ENCODE results near the gene OR5H1. TPM values are rescaled to one million over a fixed set of nuclear protein-coding genes. Genes with fewer than 3 reads are reported as not detected.

Gene OR5H1
- total RNA-seq, result not detected in 2 replicates
- not detected in 2 replicates for polyA plus RNA-seq

DNA sequence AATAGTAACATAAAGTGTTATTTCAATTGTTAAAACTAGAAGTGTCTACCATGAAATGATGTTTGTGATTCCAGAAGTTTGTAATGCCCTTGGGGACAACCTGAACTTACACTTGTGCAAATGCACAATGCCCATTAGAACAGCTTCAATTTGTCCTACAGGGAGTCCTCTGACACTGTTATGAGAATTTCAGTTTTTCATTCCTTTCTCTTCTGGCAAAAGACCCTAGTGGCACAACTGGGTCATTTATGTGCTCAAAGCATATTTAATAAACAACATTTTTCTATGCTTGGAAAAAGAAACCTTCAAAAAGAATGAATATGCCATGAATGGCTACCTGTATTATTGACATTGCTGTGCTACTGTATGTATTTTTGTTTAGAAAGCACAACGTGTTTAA, at the start of gene OR5H1:
TSS of gene OR5H1 (plus strand) at position 301 of the 400 bp plus-strand sequence. CDS start 1,977 bp downstream, outside the sequence.
- TF ChIP-seq, protein P1, sequence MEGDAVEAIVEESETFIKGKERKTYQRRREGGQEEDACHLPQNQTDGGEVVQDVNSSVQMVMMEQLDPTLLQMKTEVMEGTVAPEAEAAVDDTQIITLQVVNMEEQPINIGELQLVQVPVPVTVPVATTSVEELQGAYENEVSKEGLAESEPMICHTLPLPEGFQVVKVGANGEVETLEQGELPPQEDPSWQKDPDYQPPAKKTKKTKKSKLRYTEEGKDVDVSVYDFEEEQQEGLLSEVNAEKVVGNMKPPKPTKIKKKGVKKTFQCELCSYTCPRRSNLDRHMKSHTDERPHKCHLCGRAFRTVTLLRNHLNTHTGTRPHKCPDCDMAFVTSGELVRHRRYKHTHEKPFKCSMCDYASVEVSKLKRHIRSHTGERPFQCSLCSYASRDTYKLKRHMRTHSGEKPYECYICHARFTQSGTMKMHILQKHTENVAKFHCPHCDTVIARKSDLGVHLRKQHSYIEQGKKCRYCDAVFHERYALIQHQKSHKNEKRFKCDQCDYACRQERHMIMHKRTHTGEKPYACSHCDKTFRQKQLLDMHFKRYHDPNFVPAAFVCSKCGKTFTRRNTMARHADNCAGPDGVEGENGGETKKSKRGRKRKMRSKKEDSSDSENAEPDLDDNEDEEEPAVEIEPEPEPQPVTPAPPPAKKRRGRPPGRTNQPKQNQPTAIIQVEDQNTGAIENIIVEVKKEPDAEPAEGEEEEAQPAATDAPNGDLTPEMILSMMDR (IDR thresholded peaks at IDR 0.05; ENCODE audit: low read depth, low read length), result no peak
- Histone ChIP-seq H3K9me3 (ENCODE audit: low read depth) (no peaks in the 10 kb centered on the region), H3K4me1 (ENCODE audit: low read depth) (no peaks in the 10 kb centered on the region)

DNA sequence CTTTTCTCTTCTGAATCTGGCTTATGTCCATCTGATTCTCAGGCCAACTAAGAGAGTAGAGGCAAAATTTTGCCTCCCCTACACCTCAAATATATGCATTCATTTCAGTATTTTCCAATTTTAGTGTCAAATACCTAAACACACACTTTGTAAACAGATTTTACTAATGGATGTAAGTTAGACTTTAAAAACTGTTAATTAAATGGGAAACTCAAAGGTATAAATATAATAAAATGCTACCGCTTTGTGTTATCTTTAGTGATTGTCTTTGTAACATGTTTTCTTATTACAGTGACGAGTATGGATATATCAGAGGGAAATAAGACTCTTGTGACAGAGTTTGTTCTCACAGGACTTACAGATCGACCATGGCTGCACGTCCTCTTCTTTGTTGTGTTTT, 43.6 kb upstream of the OR5H1 start, which contains the start of gene OR5AC2:
TSS of gene OR5AC2 (plus strand) at position 301 of the 400 bp plus-strand sequence. CDS start at position 301, 0 bp downstream.
- Histone ChIP-seq H3K36me3 (no peaks in the 10 kb centered on the region), H3K9me3 (ENCODE audit: low read depth) (no peaks in the 10 kb centered on the region), H3K4me3 (no peak within 1 kb of the TSS), H3K4me1 (ENCODE audit: low read depth) (no peaks in the 10 kb centered on the region), H3K27ac (no peak within 1 kb of the TSS), H3K27me3 (no peaks in the 10 kb centered on the region)
- no peak for DNase-seq (ENCODE audit: low read depth in 1 of 2, low spot score in 1 of 2)
- TF ChIP-seq, protein P1 (IDR thresholded peaks at IDR 0.05; ENCODE audit: low read depth, low read length), result no peak

More for the DNA sequence above, at the start of gene OR5H1:
- no peak for DNase-seq (ENCODE audit: low read depth in 1 of 2, low spot score in 1 of 2)
- no peaks in the 10 kb centered on the region for H3K27me3 ChIP-seq
- H3K27ac ChIP-seq, result no peak within 1 kb of the TSS
- no peaks in the 10 kb centered on the region for H3K36me3 ChIP-seq
- H3K4me3 ChIP-seq, result no peak within 1 kb of the TSS

DNA sequence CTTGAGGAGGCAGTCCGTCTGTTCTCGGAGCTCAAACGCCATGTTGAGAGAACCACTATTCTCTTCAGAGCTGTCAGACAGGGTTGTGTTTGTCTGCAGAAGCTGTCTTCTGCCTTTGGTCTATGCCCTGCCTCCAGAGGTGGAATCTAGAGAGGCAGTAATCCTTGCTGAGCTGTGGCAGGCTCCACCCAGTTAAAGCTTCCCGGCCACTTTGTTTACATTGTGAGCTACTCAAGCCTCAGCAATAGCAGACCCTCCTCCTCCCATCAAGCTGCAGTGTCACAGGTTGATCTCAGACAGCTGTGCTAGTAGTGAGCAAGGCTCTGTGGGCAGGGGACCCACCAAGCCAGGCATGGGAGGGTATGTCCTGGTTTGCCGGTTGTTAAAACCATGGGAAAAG, 34.6 kb upstream of the OR5H1 start:
- Histone ChIP-seq H3K27me3 (no peaks in the 10 kb centered on the region), H3K4me1 (ENCODE audit: low read depth) (no peaks in the 10 kb centered on the region), H3K4me3 (no peak overlapping the region), H3K27ac (no peak overlapping the region), H3K36me3 (no peaks in the 10 kb centered on the region), H3K9me3 (ENCODE audit: low read depth) (no peaks in the 10 kb centered on the region)
- TF ChIP-seq, protein P1 (IDR thresholded peaks at IDR 0.05; ENCODE audit: low read depth, low read length), result no peak
- no peak for DNase-seq (ENCODE audit: low read depth in 1 of 2, low spot score in 1 of 2)

DNA sequence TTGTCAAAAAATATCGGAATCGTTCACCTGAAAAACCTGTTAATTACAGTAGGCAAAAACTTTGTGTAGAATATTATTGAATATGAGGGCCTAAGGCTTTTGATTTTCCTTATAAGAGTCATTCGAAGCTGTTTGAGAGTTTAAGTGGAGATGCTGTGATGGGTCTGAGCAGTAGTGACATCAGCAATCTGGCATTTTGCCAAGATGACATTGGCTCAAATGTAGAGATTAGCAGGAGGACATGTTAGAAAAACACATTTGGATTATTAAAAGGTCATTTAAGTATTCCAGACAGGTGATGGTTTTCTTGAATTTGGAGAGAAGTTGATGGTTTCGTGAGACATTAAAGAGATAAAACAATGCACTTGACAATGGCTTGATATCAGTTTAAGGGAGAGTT, 30.7 kb upstream of the OR5H1 start:
- H3K27me3 ChIP-seq, result no peaks in the 10 kb centered on the region
- no peaks in the 10 kb centered on the region for H3K4me1 ChIP-seq (ENCODE audit: low read depth)
- no peak overlapping the region for H3K27ac ChIP-seq
- DNase-seq (ENCODE audit: low read depth in 1 of 2, low spot score in 1 of 2), result no peak
- TF ChIP-seq, protein P1 (IDR thresholded peaks at IDR 0.05; ENCODE audit: low read depth, low read length), result no peak
- no peaks in the 10 kb centered on the region for H3K36me3 ChIP-seq
- H3K9me3 ChIP-seq (ENCODE audit: low read depth), result no peaks in the 10 kb centered on the region
- H3K4me3 ChIP-seq, result no peak overlapping the region

DNA sequence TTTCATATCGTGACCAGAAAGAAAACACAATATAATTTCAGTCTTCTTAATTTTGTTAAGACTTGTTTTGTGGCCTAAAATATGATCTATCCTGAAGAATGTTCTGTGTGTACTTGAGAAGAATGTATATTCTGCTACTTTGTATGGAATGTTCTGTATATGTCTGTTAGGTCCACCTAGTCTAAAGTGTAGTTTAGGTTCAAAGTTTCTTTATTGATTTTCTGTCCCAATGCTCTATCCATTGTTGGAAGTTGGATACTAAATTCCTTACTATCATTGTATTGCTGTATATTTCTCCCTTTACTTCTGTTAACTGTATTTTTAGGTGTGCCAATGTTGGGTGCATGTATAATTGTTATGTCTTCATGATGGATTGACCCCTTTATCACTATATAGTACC, 22.4 kb upstream of the OR5H1 start:
- TF ChIP-seq, protein P1 (IDR thresholded peaks at IDR 0.05; ENCODE audit: low read depth, low read length), result no peak
- H3K36me3 ChIP-seq, result no peaks in the 10 kb centered on the region

More for the DNA sequence above, 22.4 kb upstream of the OR5H1 start:
- H3K27ac ChIP-seq, result no peak overlapping the region
- H3K4me1 ChIP-seq (ENCODE audit: low read depth), result no peaks in the 10 kb centered on the region
- no peak overlapping the region for H3K4me3 ChIP-seq
- DNase-seq (ENCODE audit: low read depth in 1 of 2, low spot score in 1 of 2), result no peak
- H3K9me3 ChIP-seq (ENCODE audit: low read depth), result no peaks in the 10 kb centered on the region
- H3K27me3 ChIP-seq, result no peaks in the 10 kb centered on the region

All from cardiac muscle cell (in vitro differentiated cells and primary cell).